Measurements from ENCODE around the gene ZNF774. TPM values are rescaled to one million over a fixed set of nuclear protein-coding genes. Genes with fewer than 3 reads are reported as not detected.

Gene ZNF774
- total and polyA plus RNA-seq, 9 donors = 1.1 to 2.4 (median 2.3) TPM

DNA sequence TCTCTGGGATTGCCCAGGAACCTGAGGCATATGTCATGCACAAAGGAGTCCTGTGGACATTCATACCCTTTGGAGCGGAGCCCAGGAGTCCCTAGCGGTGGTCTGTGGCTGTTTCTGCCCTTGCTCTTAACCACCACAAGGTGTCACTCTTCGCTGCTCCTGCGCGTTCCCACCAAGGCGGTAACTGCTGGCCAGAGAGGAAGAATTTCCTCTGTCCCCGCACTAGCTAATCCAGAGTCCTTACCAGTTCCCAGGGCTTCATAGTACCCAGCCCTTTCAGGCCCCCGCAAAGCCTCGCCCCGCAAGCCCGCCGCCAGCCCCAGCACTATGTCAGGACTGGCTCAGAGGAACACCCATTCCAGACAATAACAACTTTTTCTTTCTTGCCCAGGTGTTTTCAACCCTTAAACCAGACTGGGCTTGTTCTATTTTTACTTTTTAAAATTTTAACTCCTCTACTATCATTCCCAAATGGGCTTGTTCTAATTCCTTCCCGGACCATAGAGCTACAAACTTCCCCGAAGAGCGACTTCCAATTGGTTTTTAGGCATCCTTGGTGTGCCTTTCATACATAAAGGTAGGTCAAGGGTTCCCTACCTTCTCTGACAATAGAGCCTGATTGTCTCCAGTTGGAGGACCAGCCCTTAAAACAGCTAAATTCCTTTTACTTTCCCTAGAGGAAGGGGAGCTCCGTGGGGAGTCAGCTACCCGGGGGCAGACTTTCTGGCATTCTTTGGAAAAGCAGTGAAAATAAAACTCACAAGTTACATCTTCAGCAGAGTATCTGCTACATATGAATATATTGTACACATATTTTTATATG, 31.8 kb upstream of the ZNF774 start:
- under 1% methylated on average over 12 of the region's 17 CpGs for WGBS (ENCODE audit: insufficient coverage)
- Histone ChIP-seq H3K36me3 (ENCODE audit: control insufficient read depth, insufficient read depth, low read length) (no peaks in the 10 kb centered on the region), H3K4me1 (ENCODE audit: control insufficient read depth, insufficient read depth, low read length) (peaks cover 8% of the 10 kb centered on the region), H3K27ac (ENCODE audit: low read length) (no peak overlapping the region), H3K9me3 (replicated peaks; ENCODE audit: control insufficient read depth, low read depth, low read length) (no peaks in the 10 kb centered on the region), H3K27me3 (ENCODE audit: control insufficient read depth, insufficient read depth, low read length) (no peaks in the 10 kb centered on the region), H3K4me3 (ENCODE audit: low read length) (no peak overlapping the region)
- DNase-seq = peak; percentile 94

DNA sequence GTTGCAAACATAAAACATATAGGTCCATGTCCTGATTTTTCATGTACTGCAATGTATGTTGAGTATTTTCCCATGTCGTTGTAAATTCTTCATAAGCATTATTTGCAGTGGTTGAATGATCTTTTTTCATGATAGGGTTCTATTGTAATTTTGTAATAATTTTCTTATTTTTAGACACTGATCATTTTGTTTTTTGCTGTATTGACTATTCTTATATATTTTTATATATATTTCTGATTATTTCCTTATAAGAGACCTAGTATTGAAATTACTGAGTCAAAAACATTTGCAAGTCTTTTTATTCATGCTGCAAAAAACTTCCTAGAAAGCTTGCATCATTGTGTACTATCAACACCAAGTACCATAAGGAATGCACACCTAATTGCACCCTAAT, 31.2 kb upstream of the ZNF774 start:
- H3K4me3 ChIP-seq (ENCODE audit: low read length) = no peak overlapping the region
- no peaks in the 10 kb centered on the region for H3K36me3 ChIP-seq (ENCODE audit: control insufficient read depth, insufficient read depth, low read length)
- H3K9me3 ChIP-seq (replicated peaks; ENCODE audit: control insufficient read depth, low read depth, low read length) = no peaks in the 10 kb centered on the region
- no CpG with 5 or more reads among the region's 1 CpG for WGBS (ENCODE audit: insufficient coverage)
- no peak overlapping the region for H3K27ac ChIP-seq (ENCODE audit: low read length)
- no peaks in the 10 kb centered on the region for H3K27me3 ChIP-seq (ENCODE audit: control insufficient read depth, insufficient read depth, low read length)
- DNase-seq = no peak
- H3K4me1 ChIP-seq (ENCODE audit: control insufficient read depth, insufficient read depth, low read length) = peaks cover 5% of the 10 kb centered on the region

GRCh38 chr15:90322538-90322937, 29.5 kb upstream of the ZNF774 start:
- 80% methylated on average over 1 of the region's 4 CpGs for WGBS (ENCODE audit: insufficient coverage)
- H3K36me3 ChIP-seq (ENCODE audit: control insufficient read depth, insufficient read depth, low read length) = no peaks in the 10 kb centered on the region
- no peak overlapping the region for H3K4me3 ChIP-seq (ENCODE audit: low read length)
- H3K27me3 ChIP-seq (ENCODE audit: control insufficient read depth, insufficient read depth, low read length) = no peaks in the 10 kb centered on the region
- no peak overlapping the region for H3K27ac ChIP-seq (ENCODE audit: low read length)
- H3K9me3 ChIP-seq (replicated peaks; ENCODE audit: control insufficient read depth, low read depth, low read length) = no peaks in the 10 kb centered on the region
- peaks cover 5% of the 10 kb centered on the region for H3K4me1 ChIP-seq (ENCODE audit: control insufficient read depth, insufficient read depth, low read length)
- no peak for DNase-seq

DNA sequence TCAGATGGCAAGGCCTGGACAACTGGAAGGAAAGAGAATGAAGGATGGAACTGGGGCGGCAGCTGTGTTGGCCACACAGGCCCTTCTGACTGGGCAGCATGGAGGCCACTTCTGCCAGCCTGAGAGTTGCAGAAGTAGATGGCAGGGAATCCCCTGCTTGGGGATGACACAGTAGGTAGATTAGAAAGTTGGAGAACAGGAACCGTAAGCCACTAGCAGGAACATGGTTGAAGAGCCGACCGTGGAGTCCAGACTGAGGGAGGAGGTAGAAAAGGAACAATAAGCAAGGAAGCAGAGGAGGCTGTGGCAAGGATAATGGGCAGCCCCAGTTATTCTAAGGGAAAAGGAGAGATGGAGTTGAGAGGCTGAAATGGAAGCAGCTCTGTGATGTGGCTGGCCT, 26.4 kb upstream of the ZNF774 start:
- Histone ChIP-seq H3K36me3 (ENCODE audit: control insufficient read depth, insufficient read depth, low read length) (no peaks in the 10 kb centered on the region), H3K4me1 (ENCODE audit: control insufficient read depth, insufficient read depth, low read length) (no peaks in the 10 kb centered on the region), H3K9me3 (replicated peaks; ENCODE audit: control insufficient read depth, low read depth, low read length) (no peaks in the 10 kb centered on the region), H3K27ac (ENCODE audit: low read length) (no peak overlapping the region), H3K4me3 (ENCODE audit: low read length) (no peak overlapping the region), H3K27me3 (ENCODE audit: control insufficient read depth, insufficient read depth, low read length) (no peaks in the 10 kb centered on the region)
- DNase-seq = no peak
- WGBS (ENCODE audit: insufficient coverage) = 92% methylated on average over 4 of the region's 4 CpGs

GRCh38 chr15:90326441-90326840, 25.6 kb upstream of the ZNF774 start:
- no peaks in the 10 kb centered on the region for H3K4me1 ChIP-seq (ENCODE audit: control insufficient read depth, insufficient read depth, low read length)
- no peaks in the 10 kb centered on the region for H3K27me3 ChIP-seq (ENCODE audit: control insufficient read depth, insufficient read depth, low read length)
- 100% methylated on average over 1 of the region's 4 CpGs for WGBS (ENCODE audit: insufficient coverage)
- H3K4me3 ChIP-seq (ENCODE audit: low read length) = no peak overlapping the region
- no peak overlapping the region for H3K27ac ChIP-seq (ENCODE audit: low read length)
- DNase-seq = no peak
- H3K9me3 ChIP-seq (replicated peaks; ENCODE audit: control insufficient read depth, low read depth, low read length) = no peaks in the 10 kb centered on the region
- no peaks in the 10 kb centered on the region for H3K36me3 ChIP-seq (ENCODE audit: control insufficient read depth, insufficient read depth, low read length)

- Histone ChIP-seq H3K27ac (ENCODE audit: low read length) (no peak overlapping the region), H3K4me1 (ENCODE audit: control insufficient read depth, insufficient read depth, low read length) (no peaks in the 10 kb centered on the region), H3K27me3 (ENCODE audit: control insufficient read depth, insufficient read depth, low read length) (no peaks in the 10 kb centered on the region), H3K4me3 (ENCODE audit: low read length) (no peak overlapping the region), H3K36me3 (ENCODE audit: control insufficient read depth, insufficient read depth, low read length) (no peaks in the 10 kb centered on the region), H3K9me3 (replicated peaks; ENCODE audit: control insufficient read depth, low read depth, low read length) (no peaks in the 10 kb centered on the region)
- no peak for DNase-seq
- no CpG with 5 or more reads among the region's 6 CpGs for WGBS (ENCODE audit: insufficient coverage)
Measured at GRCh38 chr15:90327311-90327710, 24.8 kb upstream of the ZNF774 start.

DNA sequence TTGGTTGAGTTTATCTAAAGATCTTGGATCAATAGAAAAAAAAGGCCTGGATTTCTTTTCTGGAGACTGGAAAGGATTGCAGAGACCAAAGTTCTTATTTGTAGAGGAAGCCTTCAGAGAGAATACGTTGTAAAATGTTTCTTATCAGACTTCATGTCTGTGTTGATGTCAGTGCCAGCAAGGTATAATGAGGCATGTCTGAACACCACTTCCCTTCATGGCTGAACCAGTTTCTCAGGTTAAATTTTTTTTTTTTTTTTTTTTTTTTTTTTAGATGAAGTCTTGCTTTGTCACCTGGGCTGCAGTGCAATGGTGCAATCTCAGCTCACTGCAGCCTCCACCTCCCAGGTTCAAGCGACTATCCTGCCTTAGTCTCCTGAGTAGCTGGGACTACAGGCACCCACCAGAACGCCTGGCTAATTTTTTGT, 17.8 kb upstream of the ZNF774 start:
- no peaks in the 10 kb centered on the region for H3K27me3 ChIP-seq (ENCODE audit: control insufficient read depth, insufficient read depth, low read length)
- H3K4me3 ChIP-seq (ENCODE audit: low read length) = no peak overlapping the region
- H3K36me3 ChIP-seq (ENCODE audit: control insufficient read depth, insufficient read depth, low read length) = no peaks in the 10 kb centered on the region
- 90% methylated on average over 2 of the region's 3 CpGs for WGBS (ENCODE audit: insufficient coverage)
- H3K27ac ChIP-seq (ENCODE audit: low read length) = no peak overlapping the region
- no peaks in the 10 kb centered on the region for H3K9me3 ChIP-seq (replicated peaks; ENCODE audit: control insufficient read depth, low read depth, low read length)
- DNase-seq = no peak
- no peaks in the 10 kb centered on the region for H3K4me1 ChIP-seq (ENCODE audit: control insufficient read depth, insufficient read depth, low read length)

DNA sequence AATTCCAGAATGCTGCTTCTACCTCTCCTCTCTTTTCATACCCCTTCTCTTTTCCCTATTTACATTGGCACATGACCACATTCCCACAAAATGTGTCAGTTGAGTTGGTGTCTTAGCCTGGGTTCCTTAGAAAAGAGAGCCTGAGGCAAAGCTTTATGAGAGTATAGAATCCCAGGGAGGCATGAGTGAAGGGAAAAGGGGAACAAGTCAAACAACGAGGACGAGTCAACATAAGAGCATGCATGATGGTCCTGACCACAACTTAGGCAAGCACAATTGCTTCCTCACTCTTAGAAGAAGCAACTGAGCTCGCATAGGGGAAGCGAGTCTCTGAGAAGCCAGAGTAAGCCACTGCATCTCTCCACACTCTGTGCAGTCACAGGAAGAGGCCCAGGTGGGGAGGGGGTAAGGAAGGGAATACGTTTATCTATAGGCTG, 15.4 kb upstream of the ZNF774 start:
- peak; percentile 72 for DNase-seq
- Histone ChIP-seq H3K36me3 (ENCODE audit: control insufficient read depth, insufficient read depth, low read length) (no peaks in the 10 kb centered on the region), H3K27ac (ENCODE audit: low read length) (no peak overlapping the region), H3K4me1 (ENCODE audit: control insufficient read depth, insufficient read depth, low read length) (no peaks in the 10 kb centered on the region), H3K4me3 (ENCODE audit: low read length) (no peak overlapping the region), H3K27me3 (ENCODE audit: control insufficient read depth, insufficient read depth, low read length) (no peaks in the 10 kb centered on the region), H3K9me3 (replicated peaks; ENCODE audit: control insufficient read depth, low read depth, low read length) (no peaks in the 10 kb centered on the region)
- WGBS (ENCODE audit: insufficient coverage) = no CpG with 5 or more reads among the region's 5 CpGs

- no peak overlapping the region for H3K4me3 ChIP-seq (ENCODE audit: low read length)
- no peak overlapping the region for H3K27ac ChIP-seq (ENCODE audit: low read length)
- H3K27me3 ChIP-seq (ENCODE audit: control insufficient read depth, insufficient read depth, low read length) = no peaks in the 10 kb centered on the region
- H3K36me3 ChIP-seq (ENCODE audit: control insufficient read depth, insufficient read depth, low read length) = no peaks in the 10 kb centered on the region
- 69% methylated on average over 2 of the region's 4 CpGs for WGBS (ENCODE audit: insufficient coverage)
- no peaks in the 10 kb centered on the region for H3K9me3 ChIP-seq (replicated peaks; ENCODE audit: control insufficient read depth, low read depth, low read length)
- no peak for DNase-seq
- H3K4me1 ChIP-seq (ENCODE audit: control insufficient read depth, insufficient read depth, low read length) = no peaks in the 10 kb centered on the region
Measured at GRCh38 chr15:90337256-90337655, 14.8 kb upstream of the ZNF774 start.

DNA sequence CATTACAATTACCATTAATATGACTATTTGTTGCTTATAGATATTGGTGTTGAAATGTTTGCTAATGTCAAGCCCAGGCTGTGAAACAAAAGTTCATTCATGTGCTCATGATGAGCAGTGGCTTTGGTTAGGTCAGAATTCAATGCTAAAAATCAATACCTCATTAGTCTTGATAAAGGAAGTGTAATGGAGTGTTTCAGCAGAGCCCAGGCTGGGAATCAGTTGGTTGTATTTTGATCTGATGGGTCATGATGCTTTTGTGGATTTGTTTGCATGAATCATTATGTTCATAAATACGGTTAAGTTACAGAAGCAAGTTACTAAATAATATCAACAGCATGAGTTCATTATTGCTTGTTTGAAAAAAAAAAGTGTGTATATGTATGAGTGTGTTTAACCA, 13.6 kb upstream of the ZNF774 start:
- Histone ChIP-seq H3K36me3 (ENCODE audit: control insufficient read depth, insufficient read depth, low read length) (no peaks in the 10 kb centered on the region), H3K27ac (ENCODE audit: low read length) (no peak overlapping the region), H3K27me3 (ENCODE audit: control insufficient read depth, insufficient read depth, low read length) (no peaks in the 10 kb centered on the region), H3K4me1 (ENCODE audit: control insufficient read depth, insufficient read depth, low read length) (peaks cover under 1% of the 10 kb centered on the region), H3K4me3 (ENCODE audit: low read length) (no peak overlapping the region), H3K9me3 (replicated peaks; ENCODE audit: control insufficient read depth, low read depth, low read length) (no peaks in the 10 kb centered on the region)
- no CpG with 5 or more reads among the region's 1 CpG for WGBS (ENCODE audit: insufficient coverage)
- DNase-seq = no peak

All from muscle of leg (tissue), 11 donors.